Colonic mucosa (tissue), 4 donors: Measurements from ENCODE around the gene MED20. TPM values are rescaled to one million over a fixed set of nuclear protein-coding genes. Genes with fewer than 3 reads are reported as not detected.

ENCODE experiments used
- DNase-seq: peaks from one replicate; pipeline ENCODE4 v3.0.0-alpha.2; 2020
- H3K27ac ChIP-seq: fragments of 200-600 bp; one replicate; pipeline ENCODE4 v1.8.0; 2021
- H3K27me3 ChIP-seq: fragments of 200-600 bp; one replicate; pipeline ENCODE4 v1.8.0; 2021
- H3K36me3 ChIP-seq: fragments of 200-600 bp; one replicate; pipeline ENCODE4 v1.8.0; 2021
- H3K4me1 ChIP-seq: fragments of 200-600 bp; one replicate; pipeline ENCODE4 v1.8.0; 2021; ENCODE audit warnings: mild to moderate bottlenecking
- H3K4me3 ChIP-seq: fragments of 200-600 bp; one replicate; pipeline ENCODE4 v1.8.0; 2021
- H3K9ac ChIP-seq, 2 donors: one replicate each; pipeline ENCODE4 v1.7.0; 2013; ENCODE audit warnings: control low read depth in 2 of 2, low read depth in 2 of 2, low read length in 2 of 2
- H3K9me3 ChIP-seq: fragments of 200-600 bp; one replicate; pipeline ENCODE4 v1.8.0; 2021
- intact Hi-C: fragments of 100-400 bp; cut with DNase I; formaldehyde crosslinking; loops from one replicate; pipeline ENCODE4 v1.14.1; 2022
- total RNA-seq, 2 donors: library from RNA; stranded (reverse); fragmentation: NEBNext Ultra II Directional in 1 of 2; extraction: Animal tissue kit (Norgen Biotek cat#: 25700) in 1 of 2; gene quantifications; one replicate each; pipeline ENCODE4 v1.2.1, GENCODE V29; 2021
- TF ChIP-seq, protein P1 (sequence below): fragments of 200-600 bp; IDR thresholded peaks from one replicate; pipeline ENCODE4 v1.8.0; 2022; ENCODE audit warnings: antibody characterized with exemption, mild to moderate bottlenecking
- donor health status: healthy.
- donor health status: DM: no; HTN: no; CAD: no.
- donor health status: DM: no; HTN: no; CAD: no.

MED20 gene
- total RNA-seq, 2 donors from 2014 or later, result 15.0 to 22.9 TPM

GRCh38 chr6:41958022-41958856, 37.3 kb upstream of the MED20 start:
- Histone ChIP-seq H3K9ac (no peak overlapping the region), H3K4me3 (no peak overlapping the region), H3K27me3 (no peaks in the 10 kb centered on the region), H3K27ac (no peak overlapping the region), H3K4me1 (no peaks in the 10 kb centered on the region), H3K36me3 (no peaks in the 10 kb centered on the region), H3K9me3 (no peaks in the 10 kb centered on the region)
- TF ChIP-seq, protein P1, sequence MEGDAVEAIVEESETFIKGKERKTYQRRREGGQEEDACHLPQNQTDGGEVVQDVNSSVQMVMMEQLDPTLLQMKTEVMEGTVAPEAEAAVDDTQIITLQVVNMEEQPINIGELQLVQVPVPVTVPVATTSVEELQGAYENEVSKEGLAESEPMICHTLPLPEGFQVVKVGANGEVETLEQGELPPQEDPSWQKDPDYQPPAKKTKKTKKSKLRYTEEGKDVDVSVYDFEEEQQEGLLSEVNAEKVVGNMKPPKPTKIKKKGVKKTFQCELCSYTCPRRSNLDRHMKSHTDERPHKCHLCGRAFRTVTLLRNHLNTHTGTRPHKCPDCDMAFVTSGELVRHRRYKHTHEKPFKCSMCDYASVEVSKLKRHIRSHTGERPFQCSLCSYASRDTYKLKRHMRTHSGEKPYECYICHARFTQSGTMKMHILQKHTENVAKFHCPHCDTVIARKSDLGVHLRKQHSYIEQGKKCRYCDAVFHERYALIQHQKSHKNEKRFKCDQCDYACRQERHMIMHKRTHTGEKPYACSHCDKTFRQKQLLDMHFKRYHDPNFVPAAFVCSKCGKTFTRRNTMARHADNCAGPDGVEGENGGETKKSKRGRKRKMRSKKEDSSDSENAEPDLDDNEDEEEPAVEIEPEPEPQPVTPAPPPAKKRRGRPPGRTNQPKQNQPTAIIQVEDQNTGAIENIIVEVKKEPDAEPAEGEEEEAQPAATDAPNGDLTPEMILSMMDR, result no peak
- DNase-seq, result no peak
- intact Hi-C loops, result no loop called here

DNA sequence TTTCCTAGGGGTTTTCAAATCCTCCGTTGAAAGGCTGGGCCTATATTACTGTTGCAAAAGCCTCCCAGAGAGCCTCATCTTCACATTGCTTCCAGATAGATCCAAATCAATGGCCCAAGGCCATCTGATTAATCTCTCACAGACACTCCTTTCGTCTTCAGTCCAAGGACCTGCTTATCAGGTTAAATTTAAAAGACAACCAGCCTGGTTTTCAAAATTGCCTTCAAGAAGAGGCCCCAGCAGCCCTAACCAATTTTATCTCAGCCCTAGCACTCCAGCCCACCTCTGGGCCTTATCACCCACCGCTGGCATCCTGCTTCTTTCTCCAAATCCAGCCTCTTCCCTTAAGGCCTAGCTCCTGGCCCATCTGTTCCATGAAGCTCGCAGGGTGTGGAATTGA, 36.2 kb upstream of the MED20 start:
- Histone ChIP-seq H3K9ac (no peak overlapping the region), H3K4me3 (no peak overlapping the region), H3K27ac (no peak overlapping the region), H3K4me1 (no peaks in the 10 kb centered on the region), H3K36me3 (no peaks in the 10 kb centered on the region), H3K9me3 (no peaks in the 10 kb centered on the region), H3K27me3 (no peaks in the 10 kb centered on the region)
- intact Hi-C loops, result no loop called here
- no peak for DNase-seq
- TF ChIP-seq, protein P1, result no peak

GRCh38 chr6:41955412-41955811, 34.5 kb upstream of the MED20 start:
- H3K9me3 ChIP-seq, result no peaks in the 10 kb centered on the region
- no peak overlapping the region for H3K27ac ChIP-seq
- no peak overlapping the region for H3K9ac ChIP-seq
- H3K27me3 ChIP-seq, result no peaks in the 10 kb centered on the region
- no peak overlapping the region for H3K4me3 ChIP-seq
- no peak for DNase-seq
- intact Hi-C loops, result no loop called here
- TF ChIP-seq, protein P1, result no peak
- H3K36me3 ChIP-seq, result no peaks in the 10 kb centered on the region
- H3K4me1 ChIP-seq, result no peaks in the 10 kb centered on the region

DNA sequence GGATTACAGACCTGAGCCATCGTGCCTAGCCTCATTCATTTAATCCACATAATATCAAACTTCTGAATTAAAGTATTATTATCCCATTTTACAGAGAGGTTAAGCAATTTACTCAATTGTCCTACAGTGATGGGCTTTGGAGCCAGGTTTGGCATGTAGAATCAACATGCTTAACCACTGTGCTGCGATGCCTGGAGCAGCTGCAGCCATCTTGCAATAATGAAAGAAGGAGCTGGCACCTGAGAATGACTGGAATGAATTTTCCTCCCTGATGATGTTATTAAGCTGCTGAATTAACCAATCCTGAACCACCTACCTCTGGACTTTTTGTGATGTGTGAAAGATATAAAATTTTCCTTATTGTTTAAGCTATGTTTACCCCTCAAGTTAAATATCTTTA, 33.7 kb upstream of the MED20 start:
- Histone ChIP-seq H3K9me3 (no peaks in the 10 kb centered on the region), H3K4me3 (no peak overlapping the region), H3K9ac (no peak overlapping the region), H3K27me3 (no peaks in the 10 kb centered on the region), H3K4me1 (no peaks in the 10 kb centered on the region), H3K36me3 (no peaks in the 10 kb centered on the region), H3K27ac (no peak overlapping the region)
- intact Hi-C loops, result no loop called here
- TF ChIP-seq, protein P1, result no peak
- DNase-seq, result no peak

DNA sequence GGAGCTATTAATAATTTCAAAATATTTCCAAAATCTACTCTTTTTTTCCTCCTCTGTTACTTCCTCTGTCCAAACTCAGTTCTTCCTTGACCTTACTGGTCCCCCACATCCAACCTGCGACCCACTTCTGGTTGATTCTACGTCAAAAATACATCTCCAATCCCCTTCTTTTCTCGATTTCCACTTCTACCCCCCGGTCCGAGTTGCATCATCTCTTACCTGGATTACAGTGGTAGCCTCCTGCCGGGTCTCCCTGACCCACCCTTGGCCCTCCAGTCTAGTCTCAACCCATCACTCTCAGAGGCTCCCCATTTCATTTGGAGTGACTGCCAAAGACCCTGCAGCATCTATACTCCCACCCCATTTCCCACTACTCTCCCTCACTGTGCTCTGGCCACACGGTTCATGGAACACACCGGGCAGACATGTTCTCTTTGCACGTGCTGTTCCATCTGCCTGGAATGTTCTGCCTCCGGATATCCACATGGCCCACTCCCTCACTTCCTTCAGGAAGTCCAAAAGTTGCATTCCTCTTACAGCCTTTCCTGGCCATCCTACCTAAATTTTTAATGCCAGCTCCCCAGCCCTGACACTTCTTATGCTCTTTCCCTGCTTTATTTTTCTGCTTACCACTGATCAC, 26.8 kb upstream of the MED20 start:
- H3K9ac ChIP-seq, result no peak overlapping the region
- H3K4me1 ChIP-seq, result no peaks in the 10 kb centered on the region
- TF ChIP-seq, protein P1, result no peak
- DNase-seq, result no peak
- intact Hi-C loops, result no loop called here
- H3K27ac ChIP-seq, result no peak overlapping the region
- no peak overlapping the region for H3K4me3 ChIP-seq
- H3K9me3 ChIP-seq, result no peaks in the 10 kb centered on the region
- no peaks in the 10 kb centered on the region for H3K27me3 ChIP-seq
- no peaks in the 10 kb centered on the region for H3K36me3 ChIP-seq
